ENCODE data around the gene MEF2B.
"Not testable (repeated sequence)": the region's sequence is repeated elsewhere in the genome, so short reads cannot be mapped to it uniquely, and the experiment has no call there.

MEF2B gene

GRCh38 chr19:19149435-19149834, 20.6 kb downstream of the MEF2B start:
- Histone ChIP-seq H3K4me3 (ENCODE audit: low read depth in 1 of 2, low read length in 2 of 2) (no peak overlapping the region), H3K4me1 (ENCODE audit: insufficient read depth, low read length) (no peaks in the 10 kb centered on the region), H3K36me3 (ENCODE audit: insufficient read depth, low read length) (peaks cover 9% of the 10 kb centered on the region)

GRCh38 chr19:19148504-19148903, 21.6 kb downstream of the MEF2B start:
- H3K36me3 ChIP-seq (ENCODE audit: insufficient read depth, low read length); H3K4me1 ChIP-seq (ENCODE audit: insufficient read depth, low read length); H3K9ac ChIP-seq (ENCODE audit: low read length); H3K4me3 ChIP-seq (ENCODE audit: low read depth in 1 of 2, low read length in 2 of 2); H3K9me3 ChIP-seq (ENCODE audit: low read length); H3K27ac ChIP-seq (ENCODE audit: low read depth, low read length); H3K27me3 ChIP-seq (ENCODE audit: control insufficient read depth in 1 of 2, insufficient read depth in 2 of 2, low read length in 2 of 2): not testable (repeated sequence)

More at GRCh38 chr19:19149435-19149834, 20.6 kb downstream of the MEF2B start:
- Histone ChIP-seq H3K9me3 (ENCODE audit: low read length) (no peaks in the 10 kb centered on the region), H3K9ac (ENCODE audit: low read length) (no peak overlapping the region), H3K27ac (ENCODE audit: low read depth, low read length) (no peak overlapping the region), H3K27me3 (ENCODE audit: control insufficient read depth in 1 of 2, insufficient read depth in 2 of 2, low read length in 2 of 2) (no peaks in the 10 kb centered on the region)

- no peak overlapping the region for H3K27ac ChIP-seq (ENCODE audit: low read depth, low read length)
- peaks cover 9% of the 10 kb centered on the region for H3K36me3 ChIP-seq (ENCODE audit: insufficient read depth, low read length)
- H3K27me3 ChIP-seq (ENCODE audit: control insufficient read depth in 1 of 2, insufficient read depth in 2 of 2, low read length in 2 of 2): no peaks in the 10 kb centered on the region
- no peaks in the 10 kb centered on the region for H3K4me1 ChIP-seq (ENCODE audit: insufficient read depth, low read length)
- no peak overlapping the region for H3K9ac ChIP-seq (ENCODE audit: low read length)
- no peak overlapping the region for H3K4me3 ChIP-seq (ENCODE audit: low read depth in 1 of 2, low read length in 2 of 2)
- H3K9me3 ChIP-seq (ENCODE audit: low read length): no peaks in the 10 kb centered on the region
Observed at GRCh38 chr19:19147344-19147743, 22.7 kb downstream of the MEF2B start.

- Histone ChIP-seq H3K27ac (ENCODE audit: low read depth, low read length) (no peak overlapping the region), H3K9me3 (ENCODE audit: low read length) (no peaks in the 10 kb centered on the region), H3K9ac (ENCODE audit: low read length) (no peak overlapping the region), H3K4me3 (ENCODE audit: low read depth in 1 of 2, low read length in 2 of 2) (no peak overlapping the region), H3K36me3 (ENCODE audit: insufficient read depth, low read length) (peaks cover 9% of the 10 kb centered on the region), H3K27me3 (ENCODE audit: control insufficient read depth in 1 of 2, insufficient read depth in 2 of 2, low read length in 2 of 2) (no peaks in the 10 kb centered on the region), H3K4me1 (ENCODE audit: insufficient read depth, low read length) (no peaks in the 10 kb centered on the region)
Observed at GRCh38 chr19:19146865-19147264, 23.2 kb downstream of the MEF2B start.

GRCh38 chr19:19145684-19146608, 24.1 kb downstream of the MEF2B start:
- no peaks in the 10 kb centered on the region for H3K4me1 ChIP-seq (ENCODE audit: insufficient read depth, low read length)
- no peak overlapping the region for H3K9ac ChIP-seq (ENCODE audit: low read length)
- H3K4me3 ChIP-seq (ENCODE audit: low read depth in 1 of 2, low read length in 2 of 2): no peak overlapping the region
- H3K9me3 ChIP-seq (ENCODE audit: low read length): no peaks in the 10 kb centered on the region
- peaks cover 9% of the 10 kb centered on the region for H3K36me3 ChIP-seq (ENCODE audit: insufficient read depth, low read length)
- no peak overlapping the region for H3K27ac ChIP-seq (ENCODE audit: low read depth, low read length)
- H3K27me3 ChIP-seq (ENCODE audit: control insufficient read depth in 1 of 2, insufficient read depth in 2 of 2, low read length in 2 of 2): no peaks in the 10 kb centered on the region

- H3K4me1 ChIP-seq (ENCODE audit: insufficient read depth, low read length): no peaks in the 10 kb centered on the region
Observed at GRCh38 chr19:19145281-19145680, 24.8 kb downstream of the MEF2B start.

GRCh38 chr19:19142347-19142746, 27.7 kb downstream of the MEF2B start:
- peaks cover 8% of the 10 kb centered on the region for H3K36me3 ChIP-seq (ENCODE audit: insufficient read depth, low read length)
- H3K27ac ChIP-seq (ENCODE audit: low read depth, low read length): no peak overlapping the region
- no peak overlapping the region for H3K4me3 ChIP-seq (ENCODE audit: low read depth in 1 of 2, low read length in 2 of 2)
- peaks cover 3% of the 10 kb centered on the region for H3K4me1 ChIP-seq (ENCODE audit: insufficient read depth, low read length)
- no peak overlapping the region for H3K9ac ChIP-seq (ENCODE audit: low read length)
- H3K27me3 ChIP-seq (ENCODE audit: control insufficient read depth in 1 of 2, insufficient read depth in 2 of 2, low read length in 2 of 2): no peaks in the 10 kb centered on the region
- H3K9me3 ChIP-seq (ENCODE audit: low read length): no peaks in the 10 kb centered on the region

More at GRCh38 chr19:19145281-19145680, 24.8 kb downstream of the MEF2B start:
- no peaks in the 10 kb centered on the region for H3K9me3 ChIP-seq (ENCODE audit: low read length)
- no peaks in the 10 kb centered on the region for H3K27me3 ChIP-seq (ENCODE audit: control insufficient read depth in 1 of 2, insufficient read depth in 2 of 2, low read length in 2 of 2)
- H3K27ac ChIP-seq (ENCODE audit: low read depth, low read length): no peak overlapping the region
- H3K4me3 ChIP-seq (ENCODE audit: low read depth in 1 of 2, low read length in 2 of 2): no peak overlapping the region
- H3K9ac ChIP-seq (ENCODE audit: low read length): no peak overlapping the region
- peaks cover 9% of the 10 kb centered on the region for H3K36me3 ChIP-seq (ENCODE audit: insufficient read depth, low read length)

- Histone ChIP-seq H3K27ac (ENCODE audit: low read depth, low read length) (no peak overlapping the region), H3K9ac (ENCODE audit: low read length) (no peak overlapping the region), H3K4me1 (ENCODE audit: insufficient read depth, low read length) (peaks cover 8% of the 10 kb centered on the region)
Observed at GRCh38 chr19:19140476-19140875, 29.6 kb downstream of the MEF2B start.

GRCh38 chr19:19139876-19140229, 30.2 kb downstream of the MEF2B start:
- peaks cover 11% of the 10 kb centered on the region for H3K4me1 ChIP-seq (ENCODE audit: insufficient read depth, low read length)
- no peaks in the 10 kb centered on the region for H3K27me3 ChIP-seq (ENCODE audit: control insufficient read depth in 1 of 2, insufficient read depth in 2 of 2, low read length in 2 of 2)
- H3K9ac ChIP-seq (ENCODE audit: low read length): no peak overlapping the region
- H3K36me3 ChIP-seq (ENCODE audit: insufficient read depth, low read length): no peaks in the 10 kb centered on the region
- H3K4me3 ChIP-seq (ENCODE audit: low read depth in 1 of 2, low read length in 2 of 2): no peak overlapping the region
- no peak overlapping the region for H3K27ac ChIP-seq (ENCODE audit: low read depth, low read length)
- no peaks in the 10 kb centered on the region for H3K9me3 ChIP-seq (ENCODE audit: low read length)

More at GRCh38 chr19:19140476-19140875, 29.6 kb downstream of the MEF2B start:
- Histone ChIP-seq H3K9me3 (ENCODE audit: low read length) (no peaks in the 10 kb centered on the region), H3K27me3 (ENCODE audit: control insufficient read depth in 1 of 2, insufficient read depth in 2 of 2, low read length in 2 of 2) (no peaks in the 10 kb centered on the region), H3K4me3 (ENCODE audit: low read depth in 1 of 2, low read length in 2 of 2) (no peak overlapping the region), H3K36me3 (ENCODE audit: insufficient read depth, low read length) (no peaks in the 10 kb centered on the region)

GRCh38 chr19:19138109-19138981, 31.7 kb downstream of the MEF2B start, which contains the start of gene TMEM161A:
TSS of gene TMEM161A (minus strand) at chr19:19138478. CDS start at chr19:19138428, 50 bp downstream.
- peaks cover 14% of the 10 kb centered on the region for H3K4me1 ChIP-seq (ENCODE audit: insufficient read depth, low read length)
- peak within 1 kb of the TSS; percentile 84 for H3K27ac ChIP-seq (ENCODE audit: low read depth, low read length)
- peak within 1 kb of the TSS; percentile 99 for H3K9ac ChIP-seq (ENCODE audit: low read length)
- H3K9me3 ChIP-seq (ENCODE audit: low read length): no peaks in the 10 kb centered on the region
- H3K4me3 ChIP-seq (ENCODE audit: low read depth in 1 of 2, low read length in 2 of 2): peak within 1 kb of the TSS; percentile 73 to 96
- no peaks in the 10 kb centered on the region for H3K36me3 ChIP-seq (ENCODE audit: insufficient read depth, low read length)
- no peaks in the 10 kb centered on the region for H3K27me3 ChIP-seq (ENCODE audit: control insufficient read depth in 1 of 2, insufficient read depth in 2 of 2, low read length in 2 of 2)

GRCh38 chr19:19137556-19138108, 32.4 kb downstream of the MEF2B start:
- Histone ChIP-seq H3K9me3 (ENCODE audit: low read length) (peaks cover under 1% of the 10 kb centered on the region), H3K4me1 (ENCODE audit: insufficient read depth, low read length) (peaks cover 14% of the 10 kb centered on the region), H3K27ac (ENCODE audit: low read depth, low read length) (peak overlapping the region; percentile 84), H3K4me3 (ENCODE audit: low read depth in 1 of 2, low read length in 2 of 2) (peak overlapping the region; percentile 73 to 96), H3K27me3 (ENCODE audit: control insufficient read depth in 1 of 2, insufficient read depth in 2 of 2, low read length in 2 of 2) (no peaks in the 10 kb centered on the region), H3K9ac (ENCODE audit: low read length) (peak overlapping the region; percentile 99), H3K36me3 (ENCODE audit: insufficient read depth, low read length) (no peaks in the 10 kb centered on the region)

Measured in muscle layer of colon (tissue), 2 donors.